NCI-H345 treated with DMSO at 0.1 percent for 48 hours (cell line): ENCODE results near the gene WNT9A.

Experiments
- DNase-seq: peaks from one replicate; lab custom pipeline; 2025; ENCODE audit not compliant: unreplicated experiment; lab: John Stamatoyannopoulos, UW

The WNT9A gene

GRCh38 chr1:227955808-227956207, 8.1 kb upstream of the WNT9A start:
- DNase-seq = no peak

GRCh38 chr1:227954163-227954850, 6.6 kb upstream of the WNT9A start:
- no peak for DNase-seq

- no peak for DNase-seq
These were observed 5.3 kb upstream of the WNT9A start for GRCh38 chr1:227953022-227953412.

GRCh38 chr1:227952374-227953021, 4.8 kb upstream of the WNT9A start:
- DNase-seq = no peak

GRCh38 chr1:227951624-227952373, 4.1 kb upstream of the WNT9A start:
- DNase-seq = no peak

GRCh38 chr1:227950735-227951346, 3.1 kb upstream of the WNT9A start:
- no peak for DNase-seq

GRCh38 chr1:227949954-227950734, 2.4 kb upstream of the WNT9A start:
- DNase-seq = no peak

GRCh38 chr1:227949341-227949921, 1.7 kb upstream of the WNT9A start:
- DNase-seq = no peak

GRCh38 chr1:227948493-227949260, 945 bp upstream of the WNT9A start:
- peak; percentile 10 for DNase-seq

GRCh38 chr1:227947386-227947675, 401 bp downstream of the WNT9A start:
- DNase-seq = no peak

GRCh38 chr1:227946624-227947385, 927 bp downstream of the WNT9A start:
- DNase-seq = peak; percentile 38

GRCh38 chr1:227945891-227946623, 1.7 kb downstream of the WNT9A start:
- no peak for DNase-seq

- no peak for DNase-seq
These were observed 2.5 kb downstream of the WNT9A start for GRCh38 chr1:227944931-227945890.

- DNase-seq = no peak
These were observed 3.4 kb downstream of the WNT9A start for GRCh38 chr1:227944090-227944930.

GRCh38 chr1:227943381-227944089, 4.2 kb downstream of the WNT9A start:
- no peak for DNase-seq

- DNase-seq = no peak
These were observed 4.9 kb downstream of the WNT9A start for GRCh38 chr1:227942716-227943261.
